ENCODE results near the gene AOC3.
"Not testable (repeated sequence)": the region's sequence is repeated elsewhere in the genome, so short reads cannot be mapped to it uniquely, and the experiment has no call there.

AOC3 gene

DNA sequence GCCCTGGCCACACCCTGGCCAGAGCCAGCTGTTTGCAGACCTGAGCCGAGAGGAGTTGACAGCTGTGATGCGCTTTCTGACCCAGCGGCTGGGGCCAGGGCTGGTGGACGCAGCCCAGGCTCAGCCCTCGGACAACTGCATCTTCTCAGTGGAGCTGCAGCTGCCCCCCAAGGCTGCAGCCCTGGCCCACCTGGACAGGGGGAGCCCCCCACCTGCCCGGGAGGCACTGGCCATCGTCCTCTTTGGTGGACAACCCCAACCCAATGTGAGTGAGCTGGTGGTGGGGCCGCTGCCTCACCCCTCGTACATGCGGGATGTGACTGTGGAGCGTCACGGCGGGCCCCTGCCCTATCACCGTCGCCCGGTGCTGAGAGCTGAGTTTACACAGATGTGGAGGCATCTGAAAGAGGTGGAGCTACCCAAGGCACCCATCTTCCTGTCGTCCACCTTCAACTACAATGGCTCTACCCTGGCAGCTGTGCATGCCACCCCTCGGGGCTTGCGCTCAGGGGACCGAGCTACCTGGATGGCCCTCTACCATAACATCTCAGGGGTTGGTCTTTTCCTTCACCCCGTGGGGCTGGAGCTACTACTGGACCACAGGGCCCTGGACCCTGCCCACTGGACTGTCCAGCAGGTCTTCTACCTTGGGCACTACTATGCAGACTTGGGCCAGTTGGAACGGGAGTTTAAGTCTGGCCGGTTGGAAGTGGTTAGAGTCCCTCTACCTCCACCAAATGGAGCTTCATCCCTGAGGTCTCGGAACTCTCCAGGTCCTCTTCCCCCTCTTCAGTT, 6.0 kb upstream of the AOC3 start:
- DNase-seq = no peak

DNA sequence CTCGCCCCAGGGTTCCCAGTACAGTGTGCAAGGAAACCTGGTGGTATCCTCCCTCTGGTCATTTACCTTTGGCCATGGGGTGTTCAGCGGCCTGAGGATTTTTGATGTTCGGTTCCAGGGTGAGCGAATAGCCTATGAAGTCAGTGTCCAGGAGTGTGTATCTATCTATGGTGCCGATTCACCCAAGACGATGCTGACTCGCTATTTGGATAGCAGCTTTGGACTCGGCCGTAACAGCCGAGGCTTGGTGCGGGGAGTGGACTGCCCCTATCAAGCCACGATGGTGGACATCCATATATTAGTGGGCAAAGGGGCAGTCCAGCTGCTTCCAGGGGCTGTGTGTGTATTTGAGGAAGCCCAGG, 5.5 kb upstream of the AOC3 start:
- no peak for DNase-seq

DNA sequence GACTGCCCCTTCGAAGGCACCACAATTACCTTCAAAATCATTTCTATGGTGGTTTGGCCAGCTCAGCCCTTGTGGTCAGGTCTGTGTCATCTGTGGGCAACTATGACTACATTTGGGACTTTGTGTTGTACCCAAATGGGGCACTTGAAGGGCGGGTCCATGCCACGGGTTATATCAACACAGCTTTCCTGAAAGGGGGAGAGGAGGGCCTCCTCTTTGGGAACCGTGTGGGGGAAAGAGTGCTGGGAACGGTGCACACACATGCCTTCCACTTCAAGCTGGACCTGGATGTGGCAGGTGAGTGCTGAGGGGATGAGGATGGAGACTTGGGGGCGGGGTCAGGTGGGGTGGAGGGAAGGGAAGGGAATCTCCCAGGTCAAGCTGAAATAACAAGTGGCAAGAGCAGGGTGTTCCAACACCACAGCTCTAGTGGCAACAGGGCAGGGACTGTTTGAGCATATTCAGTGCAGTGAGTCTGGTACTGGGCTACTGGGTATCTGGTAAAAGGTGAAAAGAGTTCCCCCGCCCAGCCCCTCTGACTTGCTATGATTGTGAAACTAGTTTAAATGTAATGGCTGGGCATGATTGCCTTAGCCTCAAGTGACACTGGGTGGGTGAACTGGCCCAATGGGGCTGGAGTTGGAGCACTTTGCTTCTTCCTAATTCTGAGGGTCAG, 4.9 kb upstream of the AOC3 start:
- DNase-seq = no peak

DNA sequence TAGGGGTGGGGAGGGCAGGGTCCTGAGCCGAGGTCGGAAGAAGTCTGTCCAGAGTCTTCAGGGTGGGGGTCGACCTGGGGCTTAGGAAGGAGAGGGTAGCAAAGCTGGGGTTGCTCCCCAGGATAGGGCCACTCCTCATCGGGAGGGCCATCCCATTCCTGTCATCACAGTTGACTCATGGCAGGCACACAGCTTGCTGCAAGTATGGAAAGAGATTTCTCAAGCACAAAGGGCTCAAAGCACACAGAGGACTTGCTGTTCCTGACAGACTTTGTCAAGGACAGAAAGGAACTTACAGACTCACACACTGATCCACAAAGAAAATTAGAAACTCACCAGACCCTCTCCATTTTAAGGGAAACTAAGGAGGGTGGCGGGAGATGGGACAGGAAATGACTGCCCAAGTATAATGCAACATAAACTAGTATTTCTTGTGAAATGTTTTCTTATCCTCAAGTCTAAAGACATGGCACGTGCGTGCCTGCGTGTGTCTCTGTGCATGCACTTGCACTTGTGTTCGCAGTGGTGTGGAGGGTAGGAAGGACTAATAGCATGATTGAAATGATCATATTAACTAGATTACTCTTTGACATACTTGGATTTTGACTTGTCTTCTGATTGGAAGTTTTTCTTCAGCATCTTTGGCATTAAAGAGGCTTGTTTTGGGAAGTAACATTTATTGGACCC, 4.3 kb upstream of the AOC3 start:
- no peak for DNase-seq

DNA sequence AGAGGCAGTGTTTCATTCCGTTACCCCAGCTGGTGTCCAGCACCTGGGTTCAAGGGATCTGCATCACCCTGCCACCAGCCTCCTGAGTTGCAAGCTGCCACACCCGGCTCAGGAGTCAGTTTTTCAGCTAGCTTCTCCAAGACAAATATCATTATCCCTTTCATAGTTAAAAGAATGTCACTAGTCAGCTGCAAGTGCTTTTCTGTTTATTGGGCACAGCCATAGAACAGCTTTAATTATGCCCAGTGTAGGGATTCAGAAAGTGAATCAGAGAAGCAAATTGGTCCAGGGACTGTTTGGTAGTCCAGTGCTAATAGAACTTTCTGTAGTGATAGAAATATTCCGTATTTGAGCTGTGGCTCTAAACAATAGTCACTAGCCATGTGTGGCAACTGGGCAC, 2.9 kb upstream of the AOC3 start:
- DNase-seq = no peak

DNA sequence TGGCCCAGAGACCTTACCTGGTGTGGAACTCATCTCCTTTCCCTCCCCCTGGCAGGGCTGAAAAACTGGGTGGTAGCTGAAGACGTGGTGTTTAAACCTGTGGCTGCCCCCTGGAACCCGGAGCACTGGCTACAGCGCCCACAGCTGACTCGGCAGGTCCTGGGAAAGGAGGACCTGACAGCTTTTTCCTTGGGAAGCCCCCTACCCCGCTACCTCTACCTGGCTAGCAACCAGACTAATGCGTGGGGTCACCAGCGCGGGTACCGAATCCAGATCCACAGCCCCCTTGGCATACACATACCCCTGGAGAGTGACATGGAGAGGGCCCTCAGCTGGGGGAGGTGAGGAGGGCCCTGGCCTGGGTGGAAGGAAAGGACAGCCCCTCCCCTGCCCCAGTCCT, 2.0 kb upstream of the AOC3 start:
- no peak for DNase-seq

DNA sequence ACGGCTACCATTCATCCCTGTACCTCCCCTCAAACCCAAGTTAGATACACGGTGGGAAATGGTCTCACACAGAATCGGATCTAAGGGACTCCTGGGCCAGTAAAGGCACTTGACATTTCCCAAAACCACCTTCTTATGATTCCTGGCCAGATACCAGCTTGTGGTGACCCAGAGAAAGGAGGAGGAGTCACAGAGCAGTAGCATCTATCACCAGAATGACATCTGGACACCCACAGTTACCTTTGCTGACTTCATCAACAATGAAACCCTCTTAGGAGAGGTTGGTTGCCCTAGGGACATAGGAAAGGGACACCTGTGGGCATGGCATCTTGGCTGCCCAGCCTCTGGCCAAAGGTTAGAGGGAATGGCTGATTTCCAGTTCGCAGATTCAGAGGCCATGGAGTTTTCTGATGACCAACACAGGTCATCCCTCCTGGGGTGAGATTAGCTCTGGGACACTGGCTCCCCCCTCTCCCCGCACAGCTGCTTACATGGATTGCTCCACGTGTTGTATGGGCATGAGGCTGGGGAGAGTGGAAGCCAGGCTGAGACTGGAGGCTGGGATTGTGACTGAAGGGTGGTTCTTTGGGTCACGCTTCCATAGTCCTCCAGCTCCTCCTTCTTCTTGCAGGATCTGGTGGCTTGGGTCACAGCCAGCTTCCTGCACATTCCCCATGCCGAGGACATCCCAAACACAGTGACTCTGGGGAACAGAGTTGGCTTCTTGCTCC, 1.4 kb upstream of the AOC3 start:
- DNase-seq = no peak

DNA sequence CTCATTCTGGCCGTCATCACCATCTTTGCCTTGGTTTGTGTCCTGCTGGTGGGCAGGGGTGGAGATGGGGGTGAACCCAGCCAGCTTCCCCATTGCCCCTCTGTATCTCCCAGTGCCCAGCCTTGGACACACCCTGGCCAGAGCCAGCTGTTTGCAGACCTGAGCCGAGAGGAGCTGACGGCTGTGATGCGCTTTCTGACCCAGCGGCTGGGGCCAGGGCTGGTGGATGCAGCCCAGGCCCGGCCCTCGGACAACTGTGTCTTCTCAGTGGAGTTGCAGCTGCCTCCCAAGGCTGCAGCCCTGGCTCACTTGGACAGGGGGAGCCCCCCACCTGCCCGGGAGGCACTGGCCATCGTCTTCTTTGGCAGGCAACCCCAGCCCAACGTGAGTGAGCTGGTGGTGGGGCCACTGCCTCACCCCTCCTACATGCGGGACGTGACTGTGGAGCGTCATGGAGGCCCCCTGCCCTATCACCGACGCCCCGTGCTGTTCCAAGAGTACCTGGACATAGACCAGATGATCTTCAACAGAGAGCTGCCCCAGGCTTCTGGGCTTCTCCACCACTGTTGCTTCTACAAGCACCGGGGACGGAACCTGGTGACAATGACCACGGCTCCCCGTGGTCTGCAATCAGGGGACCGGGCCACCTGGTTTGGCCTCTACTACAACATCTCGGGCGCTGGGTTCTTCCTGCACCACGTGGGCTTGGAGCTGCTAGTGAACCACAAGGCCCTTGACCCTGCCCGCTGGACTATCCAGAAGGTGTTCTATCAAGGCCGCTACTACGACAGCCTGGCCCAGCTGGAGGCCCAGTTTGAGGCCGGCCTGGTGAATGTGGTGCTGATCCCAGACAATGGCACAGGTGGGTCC, 607 bp downstream of the AOC3 start:
- not testable (repeated sequence) for DNase-seq

DNA sequence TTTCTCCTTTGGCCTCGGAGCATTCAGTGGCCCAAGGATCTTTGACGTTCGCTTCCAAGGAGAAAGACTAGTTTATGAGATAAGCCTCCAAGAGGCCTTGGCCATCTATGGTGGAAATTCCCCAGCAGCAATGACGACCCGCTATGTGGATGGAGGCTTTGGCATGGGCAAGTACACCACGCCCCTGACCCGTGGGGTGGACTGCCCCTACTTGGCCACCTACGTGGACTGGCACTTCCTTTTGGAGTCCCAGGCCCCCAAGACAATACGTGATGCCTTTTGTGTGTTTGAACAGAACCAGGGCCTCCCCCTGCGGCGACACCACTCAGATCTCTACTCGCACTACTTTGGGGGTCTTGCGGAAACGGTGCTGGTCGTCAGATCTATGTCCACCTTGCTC, 1.4 kb downstream of the AOC3 start:
- DNase-seq = no peak

DNA sequence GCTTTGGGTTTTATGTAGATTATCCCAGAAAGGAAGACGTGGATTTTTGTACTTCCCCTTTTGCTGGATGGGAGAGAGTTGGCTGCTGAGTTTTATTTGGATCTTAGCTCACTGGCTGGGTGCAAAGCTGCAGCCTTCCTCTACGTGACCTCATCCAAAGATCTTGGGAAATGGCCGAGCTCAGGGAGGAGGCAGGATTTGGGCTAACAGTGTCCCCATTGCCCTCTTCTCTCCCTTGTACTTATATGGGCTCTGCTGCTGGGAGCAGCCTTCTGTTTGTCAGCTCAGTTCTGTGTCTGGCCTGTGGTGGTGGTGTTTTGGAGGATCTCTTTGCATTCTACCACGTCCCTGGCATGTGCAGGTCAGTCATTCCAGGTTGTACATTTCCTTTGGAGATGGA, 2.0 kb downstream of the AOC3 start:
- DNase-seq = no peak

DNA sequence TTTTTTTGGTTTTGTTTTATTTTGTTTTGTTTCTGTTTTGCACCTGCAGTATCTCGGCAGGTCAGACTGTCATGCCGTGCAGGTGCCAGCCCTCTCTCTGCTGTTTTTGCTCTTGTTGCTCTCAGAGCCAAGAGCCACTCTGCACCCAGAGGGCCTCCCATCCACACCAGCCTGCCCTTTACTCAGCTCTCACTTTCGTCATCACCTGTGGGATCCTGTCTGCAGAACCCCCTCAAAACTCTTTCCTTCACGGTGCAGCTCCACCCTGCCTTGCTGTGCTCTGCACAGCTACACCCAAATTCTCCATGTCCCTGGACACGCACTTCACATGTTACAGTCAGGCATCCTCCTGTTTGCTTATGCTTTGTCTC, 2.6 kb downstream of the AOC3 start:
- no peak for DNase-seq

DNA sequence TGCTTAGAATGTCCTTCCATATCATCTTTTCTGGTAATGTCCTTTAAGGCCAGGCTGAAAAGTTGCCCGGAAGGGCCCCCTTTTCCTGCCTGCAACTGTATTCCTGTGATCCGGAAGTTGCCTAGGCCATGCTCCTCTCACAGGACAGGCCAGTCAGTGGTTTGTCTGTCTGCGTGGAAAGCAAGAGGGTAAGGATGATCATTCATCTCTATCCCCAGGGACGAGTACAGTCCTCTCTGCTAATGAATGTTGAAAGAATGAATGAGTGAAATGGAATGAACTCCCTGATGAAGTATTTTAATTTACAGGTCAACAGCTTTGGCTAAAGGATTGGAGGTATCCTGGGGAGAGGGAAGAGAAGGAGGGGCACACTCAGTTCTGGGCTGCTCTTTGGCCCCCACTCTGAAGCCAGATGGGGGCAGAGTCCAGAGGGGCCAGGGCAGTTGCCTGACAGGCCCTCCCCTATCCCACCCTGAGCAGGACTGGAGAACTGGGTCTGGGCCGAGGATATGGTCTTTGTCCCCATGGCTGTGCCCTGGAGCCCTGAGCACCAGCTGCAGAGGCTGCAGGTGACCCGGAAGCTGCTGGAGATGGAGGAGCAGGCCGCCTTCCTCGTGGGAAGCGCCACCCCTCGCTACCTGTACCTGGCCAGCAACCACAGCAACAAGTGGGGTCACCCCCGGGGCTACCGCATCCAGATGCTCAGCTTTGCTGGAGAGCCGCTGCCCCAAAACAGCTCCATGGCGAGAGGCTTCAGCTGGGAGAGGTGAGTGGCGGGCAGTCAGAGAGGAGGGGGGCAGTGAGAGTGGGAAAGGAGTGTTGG, 3.2 kb downstream of the AOC3 start:
- DNase-seq = no peak

DNA sequence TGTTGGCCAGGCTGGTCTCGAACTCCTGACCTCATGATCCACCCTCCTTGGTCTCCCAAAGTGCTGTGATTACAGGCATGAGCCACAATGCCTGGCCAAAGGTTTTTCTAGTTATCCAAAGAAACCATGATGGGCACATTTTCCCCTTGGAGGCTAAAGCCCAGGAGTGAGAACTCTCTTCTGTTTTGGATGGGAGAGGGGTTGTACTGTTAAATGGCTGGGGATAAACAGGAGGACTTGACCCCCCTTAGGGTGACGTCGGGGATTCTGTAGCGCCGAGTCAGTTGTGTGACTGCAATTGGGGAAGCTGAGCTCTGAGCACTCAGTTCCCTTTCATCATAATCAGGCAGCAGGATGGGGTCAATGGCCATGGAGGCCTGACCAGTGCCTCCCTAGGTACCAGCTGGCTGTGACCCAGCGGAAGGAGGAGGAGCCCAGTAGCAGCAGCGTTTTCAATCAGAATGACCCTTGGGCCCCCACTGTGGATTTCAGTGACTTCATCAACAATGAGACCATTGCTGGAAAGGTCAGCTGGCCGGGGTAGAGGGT, 4.1 kb downstream of the AOC3 start:
- DNase-seq = no peak

DNA sequence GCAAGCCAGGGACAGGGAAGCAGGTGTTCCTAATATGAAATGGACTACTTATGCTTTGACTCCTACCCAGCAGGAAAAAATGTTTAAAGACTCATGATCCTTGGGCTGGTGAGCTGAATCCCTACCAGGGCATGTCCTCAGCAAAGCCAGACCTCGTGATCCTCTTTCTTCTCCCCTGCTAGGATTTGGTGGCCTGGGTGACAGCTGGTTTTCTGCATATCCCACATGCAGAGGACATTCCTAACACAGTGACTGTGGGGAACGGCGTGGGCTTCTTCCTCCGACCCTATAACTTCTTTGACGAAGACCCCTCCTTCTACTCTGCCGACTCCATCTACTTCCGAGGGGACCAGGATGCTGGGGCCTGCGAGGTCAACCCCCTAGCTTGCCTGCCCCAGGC, 5.1 kb downstream of the AOC3 start:
- not testable (repeated sequence) for DNase-seq

DNA sequence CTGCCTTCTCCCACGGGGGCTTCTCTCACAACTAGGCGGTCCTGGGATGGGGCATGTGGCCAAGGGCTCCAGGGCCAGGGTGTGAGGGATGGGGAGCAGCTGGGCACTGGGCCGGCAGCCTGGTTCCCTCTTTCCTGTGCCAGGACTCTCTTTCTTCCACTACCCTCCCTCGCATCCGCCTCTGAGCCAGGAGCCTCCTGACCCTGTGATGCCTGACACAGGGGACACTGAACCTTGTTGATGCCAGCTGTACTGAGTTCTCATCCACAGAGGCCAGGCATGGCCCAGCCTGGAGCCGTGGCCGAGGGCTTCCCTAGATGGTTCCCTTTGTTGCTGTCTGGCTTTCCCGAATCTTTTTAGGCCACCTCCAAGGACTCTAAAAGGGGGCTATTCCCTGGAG, 5.5 kb downstream of the AOC3 start:
- DNase-seq = not testable (repeated sequence)

DNA sequence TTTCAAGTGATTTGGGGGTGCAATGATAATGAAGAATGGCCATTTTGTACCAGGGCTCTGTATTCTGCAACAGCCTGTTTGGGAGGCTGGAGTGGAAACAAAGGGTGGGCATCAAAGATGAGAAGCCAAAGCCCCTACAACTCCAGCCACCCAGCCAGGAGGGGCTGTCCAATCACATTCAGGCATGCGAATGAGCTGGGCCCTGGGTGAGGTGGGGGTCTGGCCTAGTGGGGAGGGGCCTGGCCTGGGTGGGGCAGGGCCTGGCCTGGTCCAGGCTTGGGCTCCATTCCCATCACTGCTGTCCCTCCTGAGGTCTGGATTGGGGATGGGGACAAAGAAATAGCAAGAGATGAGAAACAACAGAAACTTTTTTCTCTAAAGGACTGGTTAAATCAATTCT, 6.4 kb downstream of the AOC3 start:
- DNase-seq = no peak

DNA sequence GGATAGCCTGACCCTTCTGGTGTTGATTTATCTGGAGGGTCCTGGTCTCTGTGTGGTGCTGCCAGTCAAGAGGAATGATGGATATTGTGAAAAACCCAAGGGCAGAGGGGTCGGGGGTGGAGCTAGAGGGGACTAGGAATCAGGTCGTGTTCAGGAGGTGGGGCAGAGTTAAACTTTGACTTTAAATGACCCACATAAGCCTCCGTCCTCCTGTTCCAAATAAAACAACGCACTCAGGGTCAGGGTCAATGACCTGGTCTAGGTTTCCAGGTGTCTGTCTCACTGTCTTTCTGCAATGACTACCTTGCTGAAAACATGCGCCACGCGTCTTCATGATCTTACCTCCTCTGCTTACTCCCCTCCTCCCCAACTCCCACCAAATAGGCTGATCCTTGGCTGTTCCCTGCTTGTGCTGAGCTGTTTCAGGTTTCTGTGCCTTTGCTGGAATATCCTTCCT, 14.7 kb downstream of the AOC3 start:
- no peak for DNase-seq

DNA sequence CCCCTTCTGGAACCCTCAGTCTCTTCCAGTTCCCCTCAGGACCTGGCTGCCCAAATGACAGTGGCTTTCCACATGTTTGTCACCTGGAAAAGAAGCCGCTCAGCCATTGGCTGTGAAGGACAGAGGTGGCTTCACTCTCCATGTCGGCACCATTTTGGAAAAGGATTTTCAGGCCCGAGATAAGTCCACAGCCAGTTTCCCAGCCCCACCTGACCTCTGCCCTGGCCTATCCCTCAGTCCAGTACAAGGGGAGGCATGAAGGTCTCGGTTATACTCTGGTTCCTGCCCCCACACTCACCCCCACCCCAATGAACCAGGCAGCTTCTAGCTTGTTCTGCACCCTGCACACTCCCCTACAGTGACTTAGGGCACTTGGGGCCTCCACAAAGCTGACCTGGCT, 15.2 kb downstream of the AOC3 start:
- no peak for DNase-seq

DNA sequence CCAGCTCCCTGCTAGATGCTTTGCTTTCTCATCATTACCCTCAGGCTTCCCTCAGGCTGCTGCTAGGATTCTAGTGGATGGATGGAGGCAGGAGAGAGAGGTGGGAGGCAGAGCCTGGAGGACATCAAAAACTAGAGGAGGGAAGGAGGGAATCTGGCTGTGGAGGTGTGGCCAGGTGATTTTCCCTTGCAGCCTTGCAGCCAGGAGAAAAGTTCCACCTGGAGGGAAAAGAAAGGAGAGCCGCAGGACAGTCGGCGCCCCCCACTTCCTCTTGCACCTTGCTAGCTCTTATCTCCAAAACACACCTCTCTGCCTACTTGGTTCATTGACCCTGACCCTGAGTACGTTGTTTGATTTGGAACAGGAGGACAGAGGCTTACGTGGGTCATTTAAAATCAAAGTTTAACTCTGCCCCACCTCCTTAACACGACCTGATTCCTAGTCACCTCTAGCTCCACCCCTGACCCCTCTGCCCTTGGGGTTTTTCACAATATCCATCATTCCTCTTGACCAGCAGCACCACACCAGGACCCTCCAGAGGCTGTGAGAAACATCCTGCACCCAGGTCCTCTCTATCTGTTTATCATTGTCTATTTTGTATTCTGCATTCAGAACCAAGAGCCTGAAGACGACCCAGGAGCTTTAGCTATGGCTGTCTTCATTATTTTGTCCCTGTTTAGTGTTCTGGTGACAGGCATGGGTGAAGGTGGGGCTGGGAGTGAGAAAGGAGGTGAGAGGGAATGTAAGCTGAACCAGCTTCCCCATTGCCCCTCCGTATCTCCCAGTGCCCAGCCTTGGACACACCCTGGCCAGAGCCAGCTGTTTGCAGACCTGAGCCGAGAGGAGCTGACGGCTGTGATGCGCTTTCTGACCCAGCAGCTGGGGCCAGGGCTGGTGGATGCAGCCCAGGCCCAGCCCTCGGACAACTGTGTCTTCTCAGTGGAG, 15.9 kb downstream of the AOC3 start:
- no peak for DNase-seq

DNA sequence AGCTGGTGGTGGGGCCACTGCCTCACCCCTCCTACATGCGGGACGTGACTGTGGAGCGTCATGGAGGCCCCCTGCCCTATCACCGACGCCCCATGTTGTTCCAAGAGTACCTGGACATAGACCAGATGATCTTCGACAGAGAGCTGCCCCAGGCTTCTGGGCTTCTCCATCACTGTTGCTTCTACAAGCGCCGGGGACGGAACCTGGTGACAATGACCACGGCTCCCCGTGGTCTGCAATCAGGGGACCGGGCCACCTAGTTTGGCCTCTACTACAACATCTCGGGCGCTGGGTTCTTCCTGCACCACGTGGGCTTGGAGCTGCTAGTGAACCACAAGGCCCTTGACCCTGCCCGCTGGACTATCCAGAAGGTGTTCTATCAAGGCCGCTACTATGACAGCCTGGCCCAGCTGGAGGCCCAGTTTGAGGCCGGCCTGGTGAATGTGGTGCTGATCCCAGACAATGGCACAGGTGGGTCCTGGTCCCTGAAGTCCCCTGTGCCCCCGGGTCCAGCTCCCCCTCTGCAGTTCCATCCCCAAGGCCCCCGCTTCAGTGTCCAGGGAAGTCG, 16.8 kb downstream of the AOC3 start:
- not testable (repeated sequence) for DNase-seq

Data from activated T-cell treated with anti-CD3 and anti-CD28 coated beads, Interleukin-2, amount 50 U/mL, for 1 hour (primary cell).